G401.6 (cell line): Measurements from ENCODE around the gene MARS1.
"Not testable (repeated sequence)": the region's sequence is repeated elsewhere in the genome, so short reads cannot be mapped to it uniquely, and the experiment has no call there.

Experiments
- FAIRE-seq: peaks from 2 replicates; lab custom pipeline; 2012; peaks lifted over from hg19 to GRCh38; lab: Jason Lieb, UNC

Gene MARS1

GRCh38 chr12:57495051-57495701, 7.3 kb downstream of the MARS1 start:
- not testable (repeated sequence) for FAIRE-seq

GRCh38 chr12:57496822-57497221, 9.0 kb downstream of the MARS1 start:
- FAIRE-seq = no peak

GRCh38 chr12:57497223-57498131, 9.6 kb downstream of the MARS1 start:
- no peak for FAIRE-seq

GRCh38 chr12:57498132-57498502, 10.2 kb downstream of the MARS1 start:
- no peak for FAIRE-seq

- FAIRE-seq = no peak
These were observed 10.7 kb downstream of the MARS1 start for GRCh38 chr12:57498571-57498970.

- no peak for FAIRE-seq
These were observed 12.3 kb downstream of the MARS1 start for GRCh38 chr12:57500213-57500612.

GRCh38 chr12:57502311-57502969, 14.6 kb downstream of the MARS1 start:
- FAIRE-seq = not testable (repeated sequence)

GRCh38 chr12:57506541-57506940, 18.7 kb downstream of the MARS1 start:
- not testable (repeated sequence) for FAIRE-seq

- not testable (repeated sequence) for FAIRE-seq
These were observed 19.9 kb downstream of the MARS1 start for GRCh38 chr12:57507796-57508195.

GRCh38 chr12:57511161-57511560, 23.3 kb downstream of the MARS1 start:
- no peak for FAIRE-seq

- FAIRE-seq = no peak
These were observed 23.9 kb downstream of the MARS1 start for GRCh38 chr12:57511588-57512325.

- no peak for FAIRE-seq
These were observed 24.8 kb downstream of the MARS1 start for GRCh38 chr12:57512665-57513064.

- no peak for FAIRE-seq
These were observed 25.4 kb downstream of the MARS1 start for GRCh38 chr12:57513266-57513665.

- FAIRE-seq = not testable (repeated sequence)
These were observed 25.8 kb downstream of the MARS1 start for GRCh38 chr12:57513677-57514076.

GRCh38 chr12:57514246-57514645, 26.4 kb downstream of the MARS1 start:
- FAIRE-seq = not testable (repeated sequence)

GRCh38 chr12:57514720-57515407, 27.0 kb downstream of the MARS1 start:
- no peak for FAIRE-seq

- no peak for FAIRE-seq
These were observed 27.6 kb downstream of the MARS1 start for GRCh38 chr12:57515408-57515933.

GRCh38 chr12:57515934-57516541, 28.2 kb downstream of the MARS1 start:
- no peak for FAIRE-seq

GRCh38 chr12:57516617-57517153, 28.8 kb downstream of the MARS1 start:
- FAIRE-seq = no peak

- no peak for FAIRE-seq
These were observed 29.3 kb downstream of the MARS1 start for GRCh38 chr12:57517187-57517586.

GRCh38 chr12:57517718-57518117, 29.9 kb downstream of the MARS1 start:
- not testable (repeated sequence) for FAIRE-seq
